Trophoblast cell (in vitro differentiated cells and primary cell): ENCODE results near the gene TMEM259.

ENCODE experiments used
- DNase-seq, 2 donors: peaks; one replicate each; pipeline ENCODE4 v3.0.0-alpha.2; 2016
- H2AFZ ChIP-seq: 2 replicates; pipeline ENCODE4 v1.6.1; 2013; ENCODE audit warnings: low read length, moderate library complexity, mild to moderate bottlenecking; ENCODE audit not compliant: insufficient read depth, poor library complexity
- H2AK5ac ChIP-seq: 2 replicates; pipeline ENCODE4 v1.6.1; 2013; ENCODE audit warnings: mild to moderate bottlenecking, low read length
- H2BK120ac ChIP-seq: 2 replicates; pipeline ENCODE4 v1.6.1; 2013; ENCODE audit warnings: low read length, mild to moderate bottlenecking, moderate library complexity; ENCODE audit not compliant: insufficient read depth, poor library complexity
- H2BK12ac ChIP-seq: 2 replicates; pipeline ENCODE4 v1.6.1; 2013; ENCODE audit warnings: mild to moderate bottlenecking, low read length, moderate library complexity
- H2BK5ac ChIP-seq: 2 replicates; pipeline ENCODE4 v1.6.1; 2013; ENCODE audit warnings: low read length, low read depth, moderate library complexity, mild to moderate bottlenecking; ENCODE audit not compliant: poor library complexity
- H3K14ac ChIP-seq: 2 replicates; pipeline ENCODE4 v1.6.1; 2013; ENCODE audit warnings: mild to moderate bottlenecking, low read length
- H3K18ac ChIP-seq: 2 replicates; pipeline ENCODE4 v1.6.1; 2013; ENCODE audit warnings: mild to moderate bottlenecking, low read length
- H3K23ac ChIP-seq: 2 replicates; pipeline ENCODE4 v1.6.1; 2013; ENCODE audit warnings: low read length
- H3K27ac ChIP-seq: 2 replicates; pipeline ENCODE4 v1.5.1; 2013; ENCODE audit warnings: low read depth, mild to moderate bottlenecking, inconsistent platforms, low read length, moderate library complexity
- H3K27me3 ChIP-seq: 2 replicates; pipeline ENCODE4 v1.6.1; 2013; ENCODE audit warnings: inconsistent platforms, mild to moderate bottlenecking, low read length, moderate library complexity; ENCODE audit not compliant: insufficient read depth
- H3K36me3 ChIP-seq, 2 experiments: 1 replicate in 1 of 2; 2 replicates in 1 of 2; pipeline ENCODE4 v1.6.1; 2013; ENCODE audit warnings: low read length in 2 of 2, mild to moderate bottlenecking in 2 of 2, moderate library complexity in 1 of 2; ENCODE audit not compliant: insufficient read depth in 2 of 2, control insufficient read depth in 1 of 2
- H3K4ac ChIP-seq: 2 replicates; pipeline ENCODE4 v1.6.1; 2013; ENCODE audit warnings: low read depth, mild to moderate bottlenecking, low read length, moderate library complexity
- H3K4me1 ChIP-seq, 2 experiments: 1 replicate in 1 of 2; 2 replicates in 1 of 2; pipeline ENCODE4 v1.6.1; 2013; ENCODE audit warnings: low read length in 2 of 2, mild to moderate bottlenecking in 2 of 2, moderate library complexity in 1 of 2; ENCODE audit not compliant: insufficient read depth in 2 of 2, control insufficient read depth in 1 of 2
- H3K4me2 ChIP-seq: 2 replicates; pipeline ENCODE4 v1.6.1; 2013; ENCODE audit warnings: inconsistent platforms, mild to moderate bottlenecking, low read length, moderate library complexity
- H3K4me3 ChIP-seq: 2 replicates; pipeline ENCODE4 v1.5.1; 2013; ENCODE audit warnings: mild to moderate bottlenecking, low read depth, low read length, inconsistent platforms
- H3K79me1 ChIP-seq: one replicate; pipeline ENCODE4 v1.6.1; 2013; ENCODE audit warnings: low read length
- H3K79me2 ChIP-seq: 2 replicates; pipeline ENCODE4 v1.6.1; 2013; ENCODE audit warnings: low read length, mild to moderate bottlenecking; ENCODE audit not compliant: control insufficient read depth, insufficient read depth, poor library complexity
- H3K9ac ChIP-seq: 2 replicates; pipeline ENCODE4 v1.6.1; 2013; ENCODE audit warnings: mild to moderate bottlenecking, low read length
- H3K9me3 ChIP-seq: 2 replicates; pipeline ENCODE4 v1.6.1; 2013; ENCODE audit warnings: low read depth, mild to moderate bottlenecking, control low read depth, inconsistent platforms, low read length; ENCODE audit not compliant: insufficient read depth
- H4K12ac ChIP-seq: 2 replicates; pipeline ENCODE4 v1.6.1; 2013; ENCODE audit warnings: low read depth, mild to moderate bottlenecking, low read length, moderate library complexity
- H4K8ac ChIP-seq: 2 replicates; pipeline ENCODE4 v1.6.1; 2013; ENCODE audit warnings: low read depth, mild to moderate bottlenecking, low read length, moderate library complexity
- H4K91ac ChIP-seq: one replicate; pipeline ENCODE4 v1.6.1; 2013; ENCODE audit warnings: low read depth, mild to moderate bottlenecking, low read length, moderate library complexity
- WGBS: extraction: QIAGEN DNeasy Blood & Tissue Kit; methylation state at CpG from one replicate; pipeline ENCODE4 v1.1.7; 2013; ENCODE audit warnings: missing lambda C conversion rate; ENCODE audit not compliant: insufficient read length, insufficient coverage; ENCODE audit errors: extremely low coverage; 5-methylcytosine and 5-hydroxymethylcytosine counted together

Gene TMEM259

DNA sequence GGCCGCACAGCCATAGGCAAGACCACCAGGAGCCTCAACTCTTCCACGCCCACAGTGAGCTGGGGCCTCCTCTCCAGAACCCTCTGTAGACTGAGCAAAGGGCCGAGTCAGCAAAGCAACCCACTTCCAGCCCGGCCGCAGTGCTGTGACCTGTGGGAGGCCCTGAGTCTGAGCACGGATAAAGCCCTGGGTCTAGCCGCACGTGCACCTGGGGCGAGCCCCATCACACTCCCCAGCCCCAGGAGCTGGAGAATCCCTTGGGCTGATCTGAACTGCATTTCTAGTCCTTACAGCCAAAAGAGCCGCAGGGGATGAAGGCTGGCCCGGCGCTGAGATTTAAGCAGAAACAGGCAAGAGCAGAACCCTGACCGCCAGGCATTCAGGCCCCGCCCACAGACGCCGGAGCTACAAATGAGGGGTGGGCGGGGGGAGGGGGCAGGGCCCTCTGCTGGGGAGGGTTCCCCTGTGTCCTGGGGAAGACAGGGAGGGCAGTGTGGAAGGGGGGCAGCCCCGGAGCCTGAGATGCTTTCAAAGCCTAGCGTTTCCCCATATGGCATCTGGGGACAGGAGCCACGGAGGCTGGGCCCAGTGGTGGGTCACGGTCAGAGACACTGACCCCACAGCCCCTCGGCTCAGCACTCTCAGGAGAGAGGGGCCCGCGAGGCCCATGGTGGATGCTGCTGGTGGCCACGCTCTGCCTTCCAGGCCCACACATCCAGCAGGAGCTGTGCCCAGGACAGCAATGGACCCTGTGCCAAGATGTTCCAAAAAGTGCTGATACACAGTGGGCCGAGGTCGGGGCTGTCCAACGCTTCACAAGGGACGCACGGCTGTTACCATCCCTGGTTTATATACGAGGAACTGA lies 4.9 kb downstream of the TMEM259 start:
- Histone ChIP-seq H2AFZ (peak overlapping the region; percentile 18), H3K9ac (no peak overlapping the region), H2BK5ac (peak overlapping the region; percentile 10), H3K4me1 (peaks cover 28 to 39% of the 10 kb centered on the region in 2 experiments), H3K9me3 (no peaks in the 10 kb centered on the region), H4K91ac (no peak overlapping the region), H3K23ac (no peak overlapping the region), H4K8ac (no peak overlapping the region), H3K36me3 (peaks cover 39 to 57% of the 10 kb centered on the region in 2 experiments), H3K27ac (no peak overlapping the region), H3K4me2 (no peak overlapping the region), H2AK5ac (no peak overlapping the region), H3K79me2 (peaks cover 48% of the 10 kb centered on the region), H3K4ac (peak overlapping the region; percentile 44), H3K79me1 (peaks cover 9% of the 10 kb centered on the region), H3K18ac (peak overlapping the region; percentile 0), H3K27me3 (no peaks in the 10 kb centered on the region), H2BK12ac (peak overlapping the region; percentile 4), H4K12ac (no peak overlapping the region), H3K4me3 (no peak overlapping the region), H3K14ac (no peak overlapping the region), H2BK120ac (peak overlapping the region; percentile 27)
- DNase-seq, result no peak
- no CpG with 5 or more reads among the region's 31 CpGs for WGBS

DNA sequence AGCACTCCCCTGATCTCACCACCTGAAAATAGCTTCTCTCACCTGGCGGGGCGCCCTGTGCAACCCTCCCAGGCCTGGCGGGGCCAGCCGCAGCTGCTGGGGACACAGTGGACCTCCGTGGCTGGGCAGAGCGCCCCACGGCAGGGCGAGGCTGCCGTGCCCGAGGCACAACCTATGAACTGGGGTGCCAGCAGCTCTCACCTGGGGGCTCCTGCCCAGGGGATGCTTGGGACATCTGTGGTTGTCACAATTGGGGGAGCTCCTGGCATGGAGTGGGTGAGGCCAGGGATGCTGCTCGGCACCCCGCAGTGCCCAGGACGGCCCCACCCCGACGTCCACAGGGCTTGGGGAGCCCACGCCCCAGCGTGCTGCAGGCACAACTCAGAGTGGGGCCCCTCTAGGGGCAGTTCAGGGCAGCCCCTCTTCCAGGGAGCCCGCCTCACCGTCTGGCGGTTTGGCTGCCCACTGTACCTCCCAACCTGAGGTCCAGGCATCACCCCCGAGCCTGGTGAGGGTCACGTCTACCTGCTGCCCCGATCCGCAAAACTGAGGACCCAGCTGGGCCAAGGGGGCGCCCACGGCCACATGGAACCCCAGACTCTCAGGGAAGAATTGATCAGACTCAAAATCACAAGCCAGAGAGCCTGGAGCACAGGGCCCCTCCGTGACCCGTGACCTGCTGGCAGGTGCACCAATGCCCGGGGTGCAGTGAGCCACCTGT lies 5.7 kb downstream of the TMEM259 start:
- H3K27ac ChIP-seq, result no peak overlapping the region
- peaks cover 47 to 65% of the 10 kb centered on the region in 2 experiments for H3K36me3 ChIP-seq
- H3K18ac ChIP-seq, result peak overlapping the region; percentile 29
- H3K23ac ChIP-seq, result no peak overlapping the region
- H2BK12ac ChIP-seq, result no peak overlapping the region
- H3K4me2 ChIP-seq, result no peak overlapping the region
- DNase-seq, result no peak
- H2BK120ac ChIP-seq, result no peak overlapping the region
- no peaks in the 10 kb centered on the region for H3K27me3 ChIP-seq
- H3K79me2 ChIP-seq, result peaks cover 41% of the 10 kb centered on the region
- H4K12ac ChIP-seq, result no peak overlapping the region
- WGBS, result no CpG with 5 or more reads among the region's 29 CpGs
- H3K9ac ChIP-seq, result no peak overlapping the region
- no peak overlapping the region for H3K4me3 ChIP-seq
- no peak overlapping the region for H4K8ac ChIP-seq
- H3K4ac ChIP-seq, result peak overlapping the region; percentile 28
- no peak overlapping the region for H2AFZ ChIP-seq
- no peak overlapping the region for H4K91ac ChIP-seq
- H3K14ac ChIP-seq, result no peak overlapping the region
- H3K79me1 ChIP-seq, result peaks cover 4% of the 10 kb centered on the region
- no peaks in the 10 kb centered on the region for H3K9me3 ChIP-seq
- no peak overlapping the region for H2BK5ac ChIP-seq
- H3K4me1 ChIP-seq, result peaks cover 28 to 39% of the 10 kb centered on the region in 2 experiments
- no peak overlapping the region for H2AK5ac ChIP-seq

DNA sequence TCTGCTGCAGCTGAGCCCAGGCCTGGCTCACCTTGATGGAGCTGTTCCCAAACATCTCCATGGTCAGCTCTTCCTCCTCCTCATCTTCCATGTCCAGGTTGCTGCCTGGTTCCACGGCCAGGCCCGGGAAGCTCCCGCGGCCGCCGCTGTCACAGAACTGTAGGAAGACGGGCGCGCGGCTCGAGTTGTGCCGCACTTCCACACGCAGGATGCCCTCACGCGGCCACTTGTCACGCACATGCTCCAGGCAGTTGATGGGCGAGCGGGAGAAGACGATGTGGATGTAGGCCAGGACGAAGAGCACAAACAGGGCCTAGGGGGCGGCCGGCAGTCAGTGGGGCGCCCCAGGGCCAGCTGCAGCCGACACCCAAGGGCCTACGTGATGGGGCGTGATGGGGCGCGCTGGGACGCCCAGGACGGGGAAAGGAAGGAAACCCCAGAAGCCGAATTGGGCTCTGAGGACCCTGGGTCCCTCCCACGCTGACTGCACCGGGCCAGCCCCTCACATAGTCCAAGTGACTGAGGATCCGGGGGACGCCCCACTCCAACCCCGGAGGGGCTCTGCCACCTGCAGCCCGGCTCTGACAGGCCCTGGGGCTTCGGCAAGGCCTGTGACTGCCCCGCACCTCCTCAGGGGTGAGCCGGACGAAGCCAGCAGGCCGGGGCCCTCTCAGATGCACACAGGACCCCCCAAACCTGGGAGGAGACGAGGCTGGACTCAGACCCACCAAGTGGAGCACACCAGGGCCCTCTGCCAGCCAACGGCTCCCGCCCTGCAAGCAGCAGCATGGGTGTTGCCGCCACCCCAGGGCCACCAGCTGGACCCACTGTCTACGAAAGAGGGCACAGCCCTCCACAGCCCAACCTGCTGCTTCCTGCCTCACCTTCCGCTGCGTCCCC lies 6.5 kb downstream of the TMEM259 start:
- no CpG with 5 or more reads among the region's 49 CpGs for WGBS
- Histone ChIP-seq H3K4me2 (no peak overlapping the region), H3K27ac (no peak overlapping the region)

DNA sequence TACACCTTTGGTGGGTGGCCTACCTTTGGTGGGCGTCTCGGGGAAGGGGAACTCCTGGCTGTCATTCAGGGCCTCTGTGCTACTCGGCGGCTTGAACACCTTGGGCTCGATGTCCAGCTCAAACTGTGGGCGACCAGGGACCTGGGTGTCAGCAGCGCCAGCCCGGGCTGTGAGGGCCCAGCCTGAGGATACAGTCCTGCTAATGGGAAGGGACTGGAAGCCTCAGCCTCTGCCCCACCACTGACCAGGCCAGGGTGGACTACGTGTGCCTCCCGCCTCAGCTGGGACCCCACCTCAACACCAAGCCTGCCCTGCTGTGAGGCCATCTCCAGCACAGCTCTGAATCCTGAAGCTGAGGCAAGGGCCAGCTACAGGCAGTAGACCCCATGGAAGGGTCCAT lies 7.7 kb downstream of the TMEM259 start:
- peaks cover 26% of the 10 kb centered on the region for H3K79me2 ChIP-seq
- peaks cover 66 to 75% of the 10 kb centered on the region in 2 experiments for H3K36me3 ChIP-seq
- H2BK12ac ChIP-seq, result no peak overlapping the region
- no peak overlapping the region for H3K4me3 ChIP-seq
- WGBS, result no CpG with 5 or more reads among the region's 10 CpGs
- H3K4me1 ChIP-seq, result peaks cover 24 to 25% of the 10 kb centered on the region in 2 experiments
- no peak overlapping the region for H2BK5ac ChIP-seq
- H3K4ac ChIP-seq, result no peak overlapping the region
- H4K8ac ChIP-seq, result no peak overlapping the region
- H3K18ac ChIP-seq, result no peak overlapping the region
- no peak overlapping the region for H2AFZ ChIP-seq
- no peak overlapping the region for H4K12ac ChIP-seq
- no peaks in the 10 kb centered on the region for H3K27me3 ChIP-seq
- no peak overlapping the region for H3K9ac ChIP-seq
- no peak for DNase-seq
- H3K79me1 ChIP-seq, result peaks cover 4% of the 10 kb centered on the region
- H3K27ac ChIP-seq, result no peak overlapping the region
- no peak overlapping the region for H2BK120ac ChIP-seq
- no peaks in the 10 kb centered on the region for H3K9me3 ChIP-seq
- no peak overlapping the region for H3K4me2 ChIP-seq
- no peak overlapping the region for H3K23ac ChIP-seq
- no peak overlapping the region for H3K14ac ChIP-seq
- H4K91ac ChIP-seq, result no peak overlapping the region
- no peak overlapping the region for H2AK5ac ChIP-seq

More for the DNA sequence above, 6.5 kb downstream of the TMEM259 start:
- Histone ChIP-seq H2BK120ac (no peak overlapping the region), H3K36me3 (peaks cover 54 to 73% of the 10 kb centered on the region in 2 experiments), H3K4ac (peak overlapping the region; percentile 28), H3K4me1 (peaks cover 25 to 30% of the 10 kb centered on the region in 2 experiments), H3K4me3 (no peak overlapping the region), H3K9me3 (no peaks in the 10 kb centered on the region), H3K23ac (no peak overlapping the region), H3K27me3 (no peaks in the 10 kb centered on the region), H3K18ac (peak overlapping the region; percentile 29), H3K79me2 (peaks cover 33% of the 10 kb centered on the region), H3K9ac (no peak overlapping the region), H3K14ac (no peak overlapping the region), H2BK5ac (no peak overlapping the region), H2AK5ac (no peak overlapping the region), H4K91ac (no peak overlapping the region), H4K8ac (no peak overlapping the region), H2BK12ac (no peak overlapping the region), H3K79me1 (peaks cover 4% of the 10 kb centered on the region), H2AFZ (no peak overlapping the region), H4K12ac (no peak overlapping the region)
- DNase-seq, result no peak
